HG03045 (cell line): Measurements from ENCODE around the gene HOXA7.

Experiments
- ATAC-seq: cut with Tn5 transposase; IDR thresholded peaks from one replicate; pipeline ENCODE4 v1.9.1; 2021; ENCODE audit warnings: mild to moderate bottlenecking, moderate library complexity; ENCODE audit not compliant: unreplicated experiment

HOXA7 gene

DNA sequence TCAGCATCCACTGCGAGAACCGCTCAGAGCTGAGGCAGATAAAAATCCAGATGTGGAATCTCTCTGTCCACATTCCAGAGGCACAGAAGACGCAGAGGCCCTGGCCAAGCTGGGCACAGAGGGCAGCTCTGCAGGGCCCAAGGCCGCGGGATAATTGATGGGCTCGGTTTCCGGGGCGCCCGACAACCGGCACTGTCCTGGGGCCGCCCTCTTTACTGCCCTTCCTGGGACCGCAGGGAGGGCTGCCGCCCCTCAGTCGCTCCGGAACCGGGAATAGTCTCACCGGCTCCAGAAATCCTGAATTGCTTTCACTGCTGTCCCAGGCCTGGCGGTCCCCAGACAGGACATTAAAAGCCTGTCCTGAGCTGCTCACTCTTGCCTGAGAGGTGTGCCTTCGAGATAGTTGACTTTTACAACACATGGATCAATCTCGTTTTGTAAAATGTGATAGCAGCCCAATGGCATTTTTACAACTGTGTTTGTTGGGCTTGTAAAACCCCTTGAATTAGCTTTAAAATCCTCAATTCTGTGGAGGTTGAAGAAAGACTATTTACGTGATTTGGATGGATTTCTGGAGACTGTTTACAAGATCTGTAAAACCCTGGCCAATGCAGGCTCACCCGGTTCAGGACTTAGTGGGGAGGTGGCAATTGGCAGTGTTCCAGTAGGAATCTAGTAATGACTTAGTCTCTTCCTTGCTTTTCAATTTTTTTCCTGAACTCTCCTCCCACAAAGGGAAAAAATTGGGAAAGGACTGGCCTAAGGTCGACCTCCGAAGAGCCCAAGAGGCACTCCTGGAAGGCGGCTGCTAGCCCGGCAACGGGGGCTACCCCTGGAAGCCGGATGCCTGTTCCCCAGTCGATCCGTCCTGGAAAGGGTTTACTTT lies 7.5 kb downstream of the HOXA7 start:
- no peak for ATAC-seq

DNA sequence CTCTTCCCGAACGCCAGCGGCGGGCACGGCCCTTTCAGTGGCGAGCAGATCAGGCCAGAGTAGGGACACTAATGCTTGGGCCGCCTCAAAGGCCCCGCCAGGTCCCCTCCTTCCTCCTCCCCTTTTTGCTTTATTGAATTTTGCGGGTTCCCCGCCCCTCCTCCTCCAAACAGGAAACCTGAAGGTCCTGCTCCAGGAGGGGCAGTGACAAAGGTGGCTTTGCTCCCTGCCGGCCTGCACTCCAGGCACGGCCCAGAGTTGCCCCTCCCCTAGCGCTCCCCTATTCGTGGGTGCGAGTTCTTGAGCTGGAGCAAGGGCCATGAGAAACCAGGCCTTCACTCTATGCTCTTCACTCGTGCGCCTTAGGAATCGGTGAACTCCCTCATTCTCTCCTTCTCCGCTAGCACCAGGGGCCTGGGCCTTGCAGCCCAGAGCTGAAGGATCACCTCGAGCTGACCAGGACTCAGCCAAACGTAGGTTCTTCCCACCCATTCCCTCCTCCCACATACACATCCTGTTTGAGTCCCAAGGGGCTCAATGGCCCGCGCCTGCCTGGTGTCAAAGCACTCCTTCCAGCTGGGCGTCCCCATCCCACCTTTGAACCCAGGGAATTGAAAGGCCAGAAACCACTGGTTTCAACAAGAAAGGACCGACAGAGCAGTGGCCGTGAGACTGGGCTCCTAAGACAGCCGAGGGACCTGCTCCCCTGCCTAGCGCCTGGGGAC lies 8.3 kb downstream of the HOXA7 start:
- no peak for ATAC-seq

DNA sequence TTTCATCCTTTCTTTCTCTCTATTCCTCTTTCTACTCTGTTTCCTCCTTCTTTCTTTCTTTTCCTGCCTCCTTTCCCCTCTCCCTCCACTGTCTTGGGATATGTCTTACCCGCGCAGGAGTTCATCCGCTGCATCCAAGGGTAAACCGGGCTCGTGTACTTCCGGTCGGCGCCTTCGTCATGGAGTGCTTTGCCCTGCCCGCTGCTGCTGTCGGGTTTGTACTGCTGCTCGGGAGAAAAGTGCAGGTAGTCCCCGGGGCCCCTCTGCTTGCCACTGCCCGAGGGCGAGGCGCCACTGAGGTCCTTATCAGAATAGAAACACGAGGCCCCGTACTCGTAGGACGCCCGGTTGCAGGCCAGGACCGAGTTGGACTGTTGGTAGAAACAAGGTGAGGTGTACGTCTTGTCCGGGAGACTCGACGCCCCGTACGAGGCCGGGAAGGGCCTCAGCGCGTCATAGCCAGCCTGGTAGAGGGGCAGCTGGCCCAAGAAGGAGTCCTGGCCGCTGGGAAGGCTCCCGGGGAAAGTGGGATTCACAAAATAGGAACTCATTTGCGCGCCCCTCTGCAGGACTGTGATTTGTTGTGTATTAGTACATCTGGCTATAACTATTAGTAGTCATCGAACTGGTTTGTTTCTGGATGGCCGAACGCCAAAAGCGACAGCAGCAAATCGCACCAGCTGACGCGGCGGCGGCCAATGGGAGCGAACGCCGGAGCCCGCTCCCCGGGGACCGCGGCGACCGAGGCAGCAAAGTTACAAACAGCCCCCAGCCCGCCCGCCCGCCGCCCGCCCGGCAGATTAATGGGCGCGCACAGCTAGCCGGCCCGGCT lies 9.1 kb downstream of the HOXA7 start, which contains the start of gene HOXA6:
Gene HOXA6 (minus strand): TSS at position 576 of the 832 bp plus-strand sequence. CDS start 25 bp downstream, at position 551.
- no peak for ATAC-seq

DNA sequence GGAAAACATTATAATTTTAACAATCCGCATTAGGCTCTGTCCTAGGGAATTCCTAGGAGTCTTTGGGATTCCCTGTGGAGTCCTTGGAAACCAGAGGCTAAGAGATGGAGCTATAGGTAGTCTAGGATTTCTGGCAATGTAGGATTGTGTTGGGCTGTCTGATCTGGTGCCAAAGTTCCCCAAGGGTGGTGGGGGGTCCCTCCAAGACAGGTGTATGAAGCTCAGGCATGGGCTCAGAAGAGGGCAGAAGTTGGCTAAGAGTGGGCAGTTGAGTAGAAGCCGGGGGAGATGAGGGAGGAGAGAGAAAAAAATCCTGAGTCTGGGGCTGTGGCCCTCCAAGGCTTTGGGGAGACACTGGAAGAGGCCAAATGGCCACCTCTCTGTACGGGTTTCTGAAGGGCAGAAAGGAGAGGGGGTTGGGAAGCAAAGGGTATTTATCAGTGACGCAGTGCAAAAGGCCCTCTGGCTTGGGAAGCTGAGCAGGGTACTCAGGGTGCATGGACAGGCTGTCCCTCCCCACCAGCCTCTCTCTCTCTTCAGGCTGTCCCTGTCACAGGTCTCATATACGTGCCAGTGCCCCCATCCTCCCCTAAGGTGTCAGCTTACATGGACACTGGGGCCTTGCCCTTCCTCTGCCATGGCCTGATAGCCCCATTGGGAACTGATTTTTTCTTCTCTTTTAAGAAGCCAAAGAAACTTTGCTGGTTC lies 9.8 kb downstream of the HOXA7 start:
- ATAC-seq, result no peak

DNA sequence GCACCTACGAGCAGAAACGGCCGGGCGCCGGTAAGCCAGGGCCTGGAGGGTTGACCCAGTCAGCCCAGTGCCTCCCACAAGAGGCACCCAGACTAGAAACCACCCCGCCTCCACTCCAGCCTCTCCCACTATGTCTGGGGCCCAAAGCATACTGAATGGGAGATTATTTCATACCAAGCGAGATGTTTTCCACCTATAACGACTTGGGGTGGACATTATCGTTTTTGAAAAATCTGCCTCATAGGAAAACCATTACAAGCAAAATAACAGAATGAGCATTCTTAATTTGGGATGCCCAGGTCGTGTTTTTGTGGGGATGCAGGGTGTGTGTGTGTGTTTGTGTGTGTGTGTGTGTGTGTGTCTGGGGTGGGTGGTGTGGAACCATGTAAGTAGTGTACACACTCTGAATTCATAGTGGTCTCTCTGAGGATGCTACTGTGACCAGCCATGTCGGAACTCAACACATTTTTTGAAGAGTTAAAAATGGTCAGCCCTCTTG lies 10.5 kb downstream of the HOXA7 start:
- ATAC-seq, result no peak

GRCh38 chr7:27145165-27145913 lies 11.1 kb downstream of the HOXA7 start:
- no peak for ATAC-seq

DNA sequence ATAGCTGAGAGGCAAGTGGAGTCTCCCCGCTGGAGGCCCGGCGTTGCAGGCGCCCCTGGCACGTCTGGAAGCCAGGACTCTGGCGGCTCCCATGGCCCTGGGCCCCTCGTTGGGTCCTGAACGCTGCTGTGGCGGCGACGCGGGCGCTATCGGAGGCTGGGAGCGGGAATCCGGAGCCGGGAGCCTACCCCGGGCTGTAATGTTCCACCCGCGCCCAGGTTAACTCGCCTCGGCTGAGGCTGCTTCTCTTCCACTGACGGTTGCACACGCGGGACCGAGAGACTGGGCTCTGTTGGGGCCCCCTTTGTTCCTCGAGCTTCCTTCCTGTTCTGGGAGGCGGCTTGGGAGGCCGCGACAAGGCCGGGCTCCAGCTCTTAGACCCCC lies 11.7 kb downstream of the HOXA7 start:
- ATAC-seq, result no peak

- no peak for ATAC-seq
Observed at GRCh38 chr7:27143950-27144780, 12.3 kb downstream of the HOXA7 start.

DNA sequence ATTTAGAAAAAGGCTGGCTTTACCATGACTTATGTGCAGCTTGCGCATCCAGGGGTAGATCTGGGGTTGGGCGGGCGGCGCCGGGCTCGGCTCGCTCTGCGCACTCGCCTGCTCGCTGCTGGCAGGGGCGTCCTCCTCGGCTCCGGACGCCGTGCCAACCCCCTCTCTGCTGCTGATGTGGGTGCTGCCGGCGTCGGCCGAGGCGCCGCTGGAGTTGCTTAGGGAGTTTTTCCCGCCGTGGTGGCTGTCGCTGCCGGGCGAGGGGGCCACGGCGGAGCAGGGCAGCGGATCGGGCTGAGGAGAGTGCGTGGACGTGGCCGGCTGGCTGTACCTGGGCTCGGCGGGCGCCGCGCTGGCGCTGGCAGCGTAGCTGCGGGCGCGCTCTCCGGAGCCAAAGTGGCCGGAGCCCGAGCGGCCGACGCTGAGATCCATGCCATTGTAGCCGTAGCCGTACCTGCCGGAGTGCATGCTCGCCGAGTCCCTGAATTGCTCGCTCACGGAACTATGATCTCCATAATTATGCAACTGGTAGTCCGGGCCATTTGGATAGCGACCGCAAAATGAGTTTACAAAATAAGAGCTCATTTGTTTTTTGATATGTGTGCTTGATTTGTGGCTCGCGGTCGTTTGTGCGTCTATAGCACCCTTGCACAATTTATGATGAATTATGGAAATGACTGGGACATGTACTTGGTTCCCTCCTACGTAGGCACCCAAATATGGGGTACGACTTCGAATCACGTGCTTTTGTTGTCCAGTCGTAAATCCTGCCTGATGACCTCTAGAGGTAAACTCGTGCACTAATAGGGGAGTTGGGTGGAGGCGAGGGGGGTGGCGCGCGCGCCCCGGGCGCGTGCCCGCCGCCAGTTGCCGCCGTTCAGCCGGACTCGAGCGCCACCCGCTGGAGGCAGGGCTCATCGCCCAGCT lies 13.2 kb downstream of the HOXA7 start, which contains the start of gene HOXA5:
Gene HOXA5 (minus strand): TSS at position 659 of the 927 bp plus-strand sequence. CDS start 74 bp downstream, at position 585.
- no peak for ATAC-seq

GRCh38 chr7:27142580-27143022 lies 13.9 kb downstream of the HOXA7 start:
- no peak for ATAC-seq

DNA sequence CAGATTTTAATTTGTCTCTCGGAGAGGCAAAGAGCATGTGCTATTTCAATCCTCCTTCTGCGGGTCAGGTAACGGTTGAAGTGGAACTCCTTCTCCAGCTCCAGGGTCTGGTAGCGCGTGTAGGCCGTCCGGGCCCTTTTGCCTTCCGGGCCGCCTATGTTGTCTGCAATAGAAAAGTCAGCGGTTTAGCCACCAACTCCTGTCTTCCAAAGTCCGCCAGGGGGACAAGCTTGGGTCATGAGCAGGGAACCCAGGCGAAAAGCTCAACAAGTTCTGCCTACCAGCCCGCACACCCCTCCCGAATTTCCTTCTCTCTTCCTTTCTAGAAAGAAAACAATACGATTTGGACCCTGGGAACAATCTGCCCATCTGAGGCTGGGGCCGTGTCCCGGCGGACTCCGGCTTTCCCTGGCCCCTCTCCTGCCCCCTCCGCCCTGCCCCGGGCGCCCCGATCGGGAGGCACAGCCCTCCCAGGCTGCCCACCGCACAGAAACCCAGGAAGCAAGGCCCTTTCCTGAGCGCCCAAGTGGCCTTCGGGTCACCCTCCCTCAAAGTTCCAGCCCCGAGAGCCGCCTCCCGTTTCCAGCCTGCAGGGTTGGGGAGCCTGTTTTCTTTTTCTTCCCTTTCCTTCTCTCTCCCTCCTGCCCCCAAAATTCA lies 14.4 kb downstream of the HOXA7 start:
- no peak for ATAC-seq

- no peak for ATAC-seq
Observed at GRCh38 chr7:27141137-27141922, 15.1 kb downstream of the HOXA7 start.

- no peak for ATAC-seq
Observed at GRCh38 chr7:27140126-27140857, 16.2 kb downstream of the HOXA7 start.

- ATAC-seq, result no peak
Observed at GRCh38 chr7:27139334-27140125, 16.9 kb downstream of the HOXA7 start.

- ATAC-seq, result no peak
Observed at GRCh38 chr7:27138985-27139333, 17.5 kb downstream of the HOXA7 start.
